HCT116 (cell line): Measurements from ENCODE around the gene NAA50. TPM values are rescaled to one million over a fixed set of nuclear protein-coding genes. Genes with fewer than 3 reads are reported as not detected.

ENCODE experiments used
- ATAC-seq: fragments of 200-7000 bp; cut with Tn5 transposase; 2 replicates; pipeline ENCODE4 v1.9.1; 2020; ENCODE audit warnings: mild to moderate bottlenecking, moderate library complexity
- BruUV-seq: library from RNA; stranded (reverse); fragments of 400-500 nt; replicated peaks from 2 replicates; lab custom pipeline; 2021; lab: Mats Ljungman, UMichigan
- CTCF ChIA-PET: fragments of 300-600 bp; sonication (Branson Sonifier 250); formaldehyde crosslinking; loops from one replicate; lab custom pipeline; 2021; ENCODE audit warnings: antibody characterized with exemption; lab: Charles Lee
- POLR2A ChIA-PET: fragments of 300-600, 350-600 bp; sonication (Branson Sonifier 250); formaldehyde crosslinking; loops from one replicate; lab custom pipeline; 2021; ENCODE audit warnings: antibody characterized with exemption; lab: Charles Lee
- RAD21 ChIA-PET, 2 experiments: fragments of 300-600 bp; sonication (Branson Sonifier 250); formaldehyde crosslinking; loops; one replicate each; lab custom pipeline; 2023; ENCODE audit warnings: low total read pairs in 2 of 2; ENCODE audit not compliant: uncharacterized antibody in 2 of 2, unreplicated experiment in 2 of 2, low non-redundant PET in 1 of 2; lab: Charles Lee
- DNase-seq: peaks from one replicate; pipeline ENCODE4 v3.0.0-alpha.2; 2010; ENCODE audit warnings: low read depth, low spot score
- H2AFZ ChIP-seq: fragments of 200-600 bp; shearing (Covaris generic), sonication (generic); 2 replicates; pipeline ENCODE4 v1.6.1; 2017; ENCODE audit warnings: low read depth, mixed run types, mixed read lengths, antibody characterized with exemption, low read length; ENCODE audit not compliant: poor library complexity, severe bottlenecking
- H3K27ac ChIP-seq: 2 replicates; pipeline ENCODE4 v1.5.1; 2012; ENCODE audit warnings: low read depth, low read length
- H3K27me3 ChIP-seq: fragments of 200-600 bp; sonication (generic); 2 replicates; pipeline ENCODE4 v1.6.1; 2016; ENCODE audit warnings: mixed run types, low read length, mixed read lengths; ENCODE audit not compliant: insufficient read depth
- H3K36me3 ChIP-seq, 2 experiments: fragments of 200-500 bp in 1 of 2; fragments of 200-600 bp in 1 of 2; sonication (Bioruptor generic) in 1 of 2; sonication (generic) in 1 of 2; 2 replicates each; pipeline versions ENCODE4 v1.5.1 to v1.6.1; 2014 to 2016; ENCODE audit warnings: low read length in 2 of 2, inconsistent platforms in 1 of 2, mixed read lengths in 1 of 2, mixed run types in 1 of 2; ENCODE audit not compliant: insufficient read depth in 2 of 2, control insufficient read depth in 1 of 2
- H3K4me1 ChIP-seq, 2 experiments: fragments of 200-600 bp in 1 of 2; sonication (generic) in 1 of 2; 2 replicates each; pipeline versions ENCODE4 v1.5.1 to v1.6.1; 2012 to 2017; ENCODE audit warnings: low read length in 2 of 2, inconsistent platforms in 1 of 2, mild to moderate bottlenecking in 1 of 2, mixed read lengths in 1 of 2, mixed run types in 1 of 2, moderate library complexity in 1 of 2; ENCODE audit not compliant: insufficient read depth in 2 of 2, control insufficient read depth in 1 of 2
- H3K4me2 ChIP-seq: fragments of 200-600 bp; sonication (generic); 2 replicates; pipeline ENCODE4 v1.6.1; 2017; ENCODE audit warnings: mixed run types, low read length, mixed read lengths
- H3K4me3 ChIP-seq, 2 experiments: fragments of 200-600 bp in 1 of 2; sonication (generic) in 1 of 2; replicated peaks in 1 of 2; 2 replicates each; pipeline ENCODE4 v1.5.1; 2011 to 2016; ENCODE audit warnings: low read length in 2 of 2, control low read depth in 1 of 2, low read depth in 1 of 2, mild to moderate bottlenecking in 1 of 2, mixed read lengths in 1 of 2, mixed run types in 1 of 2
- H3K79me2 ChIP-seq: fragments of 200-600 bp; sonication (generic); 2 replicates; pipeline ENCODE4 v1.6.1; 2017; ENCODE audit warnings: mild to moderate bottlenecking, mixed run types, low read length, moderate library complexity, mixed read lengths; ENCODE audit not compliant: insufficient read depth
- H3K9ac ChIP-seq: fragments of 200-600 bp; sonication (generic); 2 replicates; pipeline ENCODE4 v1.6.1; 2016; ENCODE audit warnings: low read length, mixed read lengths
- H3K9me2 ChIP-seq: fragments of 200-600 bp; sonication (generic), shearing (Covaris generic); 2 replicates; pipeline ENCODE4 v1.6.1; 2017; ENCODE audit warnings: mixed run types, mild to moderate bottlenecking, moderate library complexity; ENCODE audit not compliant: insufficient read depth
- H3K9me3 ChIP-seq, 2 experiments: fragments of 200-500 bp in 1 of 2; fragments of 200-600 bp in 1 of 2; sonication (Bioruptor generic) in 1 of 2; sonication (generic) in 1 of 2; 2 replicates each; pipeline ENCODE4 v1.6.1; 2014 to 2017; ENCODE audit warnings: low read length in 2 of 2, mixed read lengths in 2 of 2, inconsistent platforms in 1 of 2, low read depth in 1 of 2, mild to moderate bottlenecking in 1 of 2, mixed run types in 1 of 2, moderate library complexity in 1 of 2; ENCODE audit not compliant: control insufficient read depth in 1 of 2, insufficient read depth in 1 of 2
- H4K20me1 ChIP-seq: fragments of 200-600 bp; sonication (generic), shearing (Covaris generic); 2 replicates; pipeline ENCODE4 v1.6.1; 2017; ENCODE audit warnings: mixed run types, mild to moderate bottlenecking, moderate library complexity; ENCODE audit not compliant: insufficient read depth
- CBX3 ChIP-seq: IDR thresholded peaks from 2 replicates; pipeline ENCODE4 v1.6.1; 2012; ENCODE audit warnings: low read depth
- CEBPB ChIP-seq: IDR thresholded peaks from 2 replicates; pipeline ENCODE4 v1.6.1; 2012; ENCODE audit warnings: low read depth
- EGR1 ChIP-seq: IDR thresholded peaks from 2 replicates; pipeline ENCODE4 v1.6.1; 2012; ENCODE audit warnings: low read depth
- ELF1 ChIP-seq: IDR thresholded peaks from 2 replicates; pipeline ENCODE4 v1.6.1; 2012; ENCODE audit warnings: low read depth, borderline replicate concordance
- EZH2 ChIP-seq: fragments of 200-600 bp; sonication (generic); IDR thresholded peaks from 2 replicates; pipeline ENCODE4 v1.6.1; 2017; ENCODE audit warnings: antibody characterized with exemption, mixed run types
- FOSL1 ChIP-seq: IDR thresholded peaks from 2 replicates; pipeline ENCODE4 v1.6.1; 2012; ENCODE audit warnings: low read depth
- JUND ChIP-seq: IDR thresholded peaks from 2 replicates; pipeline ENCODE4 v1.6.1; 2012
- POLR2A ChIP-seq: IDR thresholded peaks from 2 replicates; pipeline ENCODE4 v1.7.0; 2011; ENCODE audit warnings: borderline replicate concordance; ENCODE audit not compliant: insufficient read depth, insufficient read length; ENCODE audit errors: extremely low read depth
- POLR2AphosphoS5 ChIP-seq: IDR thresholded peaks from 2 replicates; pipeline ENCODE4 v1.6.1; 2011; ENCODE audit warnings: mild to moderate bottlenecking, low read depth, low read length, moderate library complexity
- SIN3A ChIP-seq: IDR thresholded peaks from 2 replicates; pipeline ENCODE4 v1.6.1; 2012; ENCODE audit warnings: low read depth
- SP1 ChIP-seq: IDR thresholded peaks from 2 replicates; pipeline ENCODE4 v1.6.1; 2012; ENCODE audit warnings: low read depth
- ZFX ChIP-seq: fragments of 450-650 bp; IDR thresholded peaks from 2 replicates; pipeline ENCODE4 v1.6.1; 2017
- ZNF274 ChIP-seq: fragments of 200-500 bp; sonication (Bioruptor generic); IDR thresholded peaks from 2 replicates; pipeline ENCODE4 v1.6.1; 2014; ENCODE audit warnings: mild to moderate bottlenecking, low read depth, low read length, inconsistent platforms
- intact Hi-C: fragments of 100-400 bp; cut with micrococcal nuclease; formaldehyde crosslinking; loops from 2 replicates; pipeline ENCODE4 v1.10.0; 2022
- total RNA-seq: library from RNA; stranded (reverse); gene quantifications from one replicate; pipeline ENCODE4 v1.2.1, GENCODE V29; 2021; ENCODE audit not compliant: unreplicated experiment
- TF ChIP-seq, protein P1 (sequence below): IDR thresholded peaks from 2 replicates; pipeline ENCODE4 v1.6.1; 2012
- TF ChIP-seq, protein P2 (sequence below): IDR thresholded peaks from 2 replicates; pipeline ENCODE4 v1.6.1; 2011; ENCODE audit warnings: mild to moderate bottlenecking, low read length, moderate library complexity; ENCODE audit not compliant: insufficient replicate concordance; ENCODE audit errors: extremely low read depth
- TF ChIP-seq, protein P3 (sequence below): IDR thresholded peaks from 2 replicates; pipeline ENCODE4 v1.6.1; 2012; ENCODE audit warnings: low read depth

NAA50 gene
- total RNA-seq, 1 experiment from 2014 or later, result 233 TPM

DNA sequence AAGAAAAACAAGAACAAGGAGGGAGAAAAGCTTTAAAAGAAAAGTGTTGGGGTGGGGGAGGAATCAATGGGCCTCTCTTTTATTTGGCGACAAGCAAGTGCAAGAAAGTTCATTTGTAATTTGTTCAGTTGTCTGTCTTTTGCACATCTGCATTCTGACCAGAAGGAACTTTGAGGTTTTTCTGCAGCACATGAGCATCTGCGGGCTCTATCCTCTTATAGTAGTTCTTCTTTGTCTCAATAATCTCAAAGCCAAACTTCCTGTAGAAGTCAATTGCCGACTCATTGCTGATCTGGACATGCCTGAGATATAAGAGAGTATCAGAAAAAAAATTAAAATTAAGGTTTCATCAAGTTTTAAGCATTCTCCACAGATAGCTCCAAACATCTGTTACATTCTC, 24.4 kb downstream of the NAA50 start (continued):
- TF ChIP-seq FOSL1, result no peak
- no peak for TF ChIP-seq POLR2AphosphoS5
- no peak for TF ChIP-seq JUND

DNA sequence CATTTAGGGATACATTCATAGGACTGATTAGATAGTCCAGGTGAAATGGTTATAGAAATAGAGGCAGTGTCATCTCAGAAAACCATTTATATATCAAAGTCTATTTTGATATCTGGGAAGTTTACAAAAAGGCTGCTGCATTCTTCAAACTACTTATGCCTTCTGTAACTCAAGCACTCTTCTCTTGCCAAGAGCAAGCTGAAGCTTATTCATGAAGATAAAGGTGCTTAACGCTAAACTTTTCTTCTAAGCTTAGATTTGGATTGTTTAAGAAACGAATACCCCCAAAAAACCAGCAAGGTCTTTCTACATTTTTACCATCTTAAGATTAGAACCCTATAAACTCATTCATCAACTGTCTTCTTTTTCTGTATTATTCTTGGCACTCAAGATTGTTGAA, 26.3 kb downstream of the NAA50 start:
- Histone ChIP-seq H3K4me2 (no peak overlapping the region), H4K20me1 (peaks cover 26% of the 10 kb centered on the region), H3K36me3 (peaks cover 32 to 51% of the 10 kb centered on the region in 2 experiments), H2AFZ (no peak overlapping the region), H3K79me2 (peaks cover 36% of the 10 kb centered on the region), H3K9ac (no peak overlapping the region), H3K4me1 (no peaks in the 10 kb centered on the region), H3K27ac (no peak overlapping the region), H3K9me3 (no peaks in the 10 kb centered on the region), H3K4me3 (no peak overlapping the region), H3K27me3 (no peaks in the 10 kb centered on the region), H3K9me2 (no peaks in the 10 kb centered on the region)
- ChIA-PET RAD21 (no interaction called here), CTCF (no interaction called here), POLR2A (no interaction called here)
- intact Hi-C loops, result no loop called here
- no peak for TF ChIP-seq ZFX
- no peak for TF ChIP-seq CBX3
- TF ChIP-seq, protein P1, sequence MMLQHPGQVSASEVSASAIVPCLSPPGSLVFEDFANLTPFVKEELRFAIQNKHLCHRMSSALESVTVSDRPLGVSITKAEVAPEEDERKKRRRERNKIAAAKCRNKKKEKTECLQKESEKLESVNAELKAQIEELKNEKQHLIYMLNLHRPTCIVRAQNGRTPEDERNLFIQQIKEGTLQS, result no peak
- no peak for TF ChIP-seq SP1
- no peak for TF ChIP-seq JUND
- TF ChIP-seq, protein P2, sequence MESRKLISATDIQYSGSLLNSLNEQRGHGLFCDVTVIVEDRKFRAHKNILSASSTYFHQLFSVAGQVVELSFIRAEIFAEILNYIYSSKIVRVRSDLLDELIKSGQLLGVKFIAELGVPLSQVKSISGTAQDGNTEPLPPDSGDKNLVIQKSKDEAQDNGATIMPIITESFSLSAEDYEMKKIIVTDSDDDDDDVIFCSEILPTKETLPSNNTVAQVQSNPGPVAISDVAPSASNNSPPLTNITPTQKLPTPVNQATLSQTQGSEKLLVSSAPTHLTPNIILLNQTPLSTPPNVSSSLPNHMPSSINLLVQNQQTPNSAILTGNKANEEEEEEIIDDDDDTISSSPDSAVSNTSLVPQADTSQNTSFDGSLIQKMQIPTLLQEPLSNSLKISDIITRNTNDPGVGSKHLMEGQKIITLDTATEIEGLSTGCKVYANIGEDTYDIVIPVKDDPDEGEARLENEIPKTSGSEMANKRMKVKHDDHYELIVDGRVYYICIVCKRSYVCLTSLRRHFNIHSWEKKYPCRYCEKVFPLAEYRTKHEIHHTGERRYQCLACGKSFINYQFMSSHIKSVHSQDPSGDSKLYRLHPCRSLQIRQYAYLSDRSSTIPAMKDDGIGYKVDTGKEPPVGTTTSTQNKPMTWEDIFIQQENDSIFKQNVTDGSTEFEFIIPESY, result no peak
- TF ChIP-seq POLR2AphosphoS5, result no peak
- no peak for TF ChIP-seq EZH2
- no peak for TF ChIP-seq SIN3A
- no peak for TF ChIP-seq CEBPB
- TF ChIP-seq FOSL1, result no peak
- TF ChIP-seq EGR1, result no peak
- TF ChIP-seq ZNF274, result no peak
- no peak for TF ChIP-seq ELF1
- TF ChIP-seq, protein P3, sequence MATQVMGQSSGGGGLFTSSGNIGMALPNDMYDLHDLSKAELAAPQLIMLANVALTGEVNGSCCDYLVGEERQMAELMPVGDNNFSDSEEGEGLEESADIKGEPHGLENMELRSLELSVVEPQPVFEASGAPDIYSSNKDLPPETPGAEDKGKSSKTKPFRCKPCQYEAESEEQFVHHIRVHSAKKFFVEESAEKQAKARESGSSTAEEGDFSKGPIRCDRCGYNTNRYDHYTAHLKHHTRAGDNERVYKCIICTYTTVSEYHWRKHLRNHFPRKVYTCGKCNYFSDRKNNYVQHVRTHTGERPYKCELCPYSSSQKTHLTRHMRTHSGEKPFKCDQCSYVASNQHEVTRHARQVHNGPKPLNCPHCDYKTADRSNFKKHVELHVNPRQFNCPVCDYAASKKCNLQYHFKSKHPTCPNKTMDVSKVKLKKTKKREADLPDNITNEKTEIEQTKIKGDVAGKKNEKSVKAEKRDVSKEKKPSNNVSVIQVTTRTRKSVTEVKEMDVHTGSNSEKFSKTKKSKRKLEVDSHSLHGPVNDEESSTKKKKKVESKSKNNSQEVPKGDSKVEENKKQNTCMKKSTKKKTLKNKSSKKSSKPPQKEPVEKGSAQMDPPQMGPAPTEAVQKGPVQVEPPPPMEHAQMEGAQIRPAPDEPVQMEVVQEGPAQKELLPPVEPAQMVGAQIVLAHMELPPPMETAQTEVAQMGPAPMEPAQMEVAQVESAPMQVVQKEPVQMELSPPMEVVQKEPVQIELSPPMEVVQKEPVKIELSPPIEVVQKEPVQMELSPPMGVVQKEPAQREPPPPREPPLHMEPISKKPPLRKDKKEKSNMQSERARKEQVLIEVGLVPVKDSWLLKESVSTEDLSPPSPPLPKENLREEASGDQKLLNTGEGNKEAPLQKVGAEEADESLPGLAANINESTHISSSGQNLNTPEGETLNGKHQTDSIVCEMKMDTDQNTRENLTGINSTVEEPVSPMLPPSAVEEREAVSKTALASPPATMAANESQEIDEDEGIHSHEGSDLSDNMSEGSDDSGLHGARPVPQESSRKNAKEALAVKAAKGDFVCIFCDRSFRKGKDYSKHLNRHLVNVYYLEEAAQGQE, result no peak
- no peak for TF ChIP-seq POLR2A
- no peak for DNase-seq
- no TSS peak for BruUV-seq
- no peak for ATAC-seq
